ENCODE results near the gene ABCC5.

The ABCC5 gene

DNA sequence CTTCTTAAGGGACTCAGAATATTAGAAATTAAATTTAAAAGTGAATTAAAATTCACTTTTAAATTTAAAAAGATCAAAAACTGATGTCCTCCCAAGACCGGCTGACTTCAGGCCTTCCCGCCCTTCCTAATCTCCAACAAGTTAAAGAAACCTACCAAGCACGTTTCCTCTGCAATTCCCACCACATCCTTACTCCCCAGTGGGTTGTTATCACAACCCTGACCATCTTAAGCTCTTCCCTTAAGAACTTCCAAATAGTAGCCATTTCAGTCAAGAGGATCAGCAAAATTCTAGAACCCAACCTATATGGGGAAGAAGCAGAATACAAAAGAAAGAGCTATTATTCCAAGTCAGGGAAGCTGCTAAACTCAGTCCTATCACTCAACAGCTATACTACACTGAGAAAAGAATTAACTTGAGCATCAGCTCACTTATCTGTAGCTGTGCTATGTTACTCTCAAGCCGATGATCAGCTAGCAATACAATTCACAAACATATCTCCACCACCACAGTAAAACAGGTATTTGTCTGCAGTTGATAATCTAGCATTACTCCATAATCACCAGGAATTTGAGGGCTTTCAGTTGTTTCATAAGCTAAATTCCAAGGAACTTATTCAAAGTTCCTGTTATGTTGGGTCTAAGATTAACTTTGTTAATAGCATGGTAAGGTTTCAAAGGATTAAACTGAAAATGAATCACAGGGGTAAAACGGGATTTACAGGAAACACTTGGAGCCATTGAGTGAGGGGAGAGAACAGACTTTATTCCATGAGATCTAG lies 14.3 kb downstream of the ABCC5 start:
- TF ChIP-seq, protein P1, sequence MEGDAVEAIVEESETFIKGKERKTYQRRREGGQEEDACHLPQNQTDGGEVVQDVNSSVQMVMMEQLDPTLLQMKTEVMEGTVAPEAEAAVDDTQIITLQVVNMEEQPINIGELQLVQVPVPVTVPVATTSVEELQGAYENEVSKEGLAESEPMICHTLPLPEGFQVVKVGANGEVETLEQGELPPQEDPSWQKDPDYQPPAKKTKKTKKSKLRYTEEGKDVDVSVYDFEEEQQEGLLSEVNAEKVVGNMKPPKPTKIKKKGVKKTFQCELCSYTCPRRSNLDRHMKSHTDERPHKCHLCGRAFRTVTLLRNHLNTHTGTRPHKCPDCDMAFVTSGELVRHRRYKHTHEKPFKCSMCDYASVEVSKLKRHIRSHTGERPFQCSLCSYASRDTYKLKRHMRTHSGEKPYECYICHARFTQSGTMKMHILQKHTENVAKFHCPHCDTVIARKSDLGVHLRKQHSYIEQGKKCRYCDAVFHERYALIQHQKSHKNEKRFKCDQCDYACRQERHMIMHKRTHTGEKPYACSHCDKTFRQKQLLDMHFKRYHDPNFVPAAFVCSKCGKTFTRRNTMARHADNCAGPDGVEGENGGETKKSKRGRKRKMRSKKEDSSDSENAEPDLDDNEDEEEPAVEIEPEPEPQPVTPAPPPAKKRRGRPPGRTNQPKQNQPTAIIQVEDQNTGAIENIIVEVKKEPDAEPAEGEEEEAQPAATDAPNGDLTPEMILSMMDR (IDR thresholded peaks at IDR 0.05; ENCODE audit: insufficient read depth, missing control alignments), result no peak
- no peak for DNase-seq (ENCODE audit: insufficient read length, low spot score)
- no peak for FAIRE-seq

DNA sequence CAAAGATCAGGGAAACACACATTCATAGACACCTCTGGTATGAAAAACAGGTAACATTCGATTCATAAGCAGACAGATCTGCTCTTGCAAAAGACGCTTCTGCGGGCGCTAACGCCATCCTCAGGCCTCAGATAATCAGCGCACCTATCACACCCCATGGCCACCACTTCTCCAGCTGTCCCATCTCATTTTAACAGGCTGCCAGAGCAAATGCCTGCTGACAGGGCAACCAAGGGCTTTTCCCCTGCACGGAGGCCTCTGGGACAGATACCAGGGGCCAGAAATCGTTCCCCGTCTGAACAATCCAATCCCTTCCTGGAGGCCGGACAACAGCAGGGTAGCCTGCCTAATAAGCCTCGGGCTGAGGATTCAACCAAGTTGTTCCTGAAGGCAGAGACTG lies 15.2 kb downstream of the ABCC5 start:
- DNase-seq (ENCODE audit: insufficient read length, low spot score) (no peak), FAIRE-seq (no peak)
- TF ChIP-seq, protein P1 (IDR thresholded peaks at IDR 0.05; ENCODE audit: insufficient read depth, missing control alignments), result no peak

DNA sequence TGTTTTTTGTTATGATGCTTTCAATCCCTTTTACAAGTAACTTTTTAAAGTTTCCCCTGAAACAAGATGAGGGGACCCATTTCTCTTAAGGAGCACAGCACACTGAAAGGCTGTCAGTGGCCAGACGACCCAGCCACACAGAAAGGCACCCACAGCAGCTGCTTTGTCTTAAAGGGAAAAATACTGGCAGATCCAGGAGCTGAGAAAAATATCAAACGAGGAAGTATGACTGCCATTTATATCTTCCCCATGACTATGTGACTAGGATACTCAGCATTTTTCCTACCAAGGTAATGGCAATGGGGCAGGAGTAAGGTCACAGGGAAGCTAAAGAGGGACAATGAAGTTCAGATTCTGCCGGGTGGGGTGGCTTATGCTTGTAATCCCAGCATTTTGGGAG lies 15.9 kb downstream of the ABCC5 start:
- FAIRE-seq (no peak), DNase-seq (ENCODE audit: insufficient read length, low spot score) (no peak)
- TF ChIP-seq, protein P1 (IDR thresholded peaks at IDR 0.05; ENCODE audit: insufficient read depth, missing control alignments), result no peak

DNA sequence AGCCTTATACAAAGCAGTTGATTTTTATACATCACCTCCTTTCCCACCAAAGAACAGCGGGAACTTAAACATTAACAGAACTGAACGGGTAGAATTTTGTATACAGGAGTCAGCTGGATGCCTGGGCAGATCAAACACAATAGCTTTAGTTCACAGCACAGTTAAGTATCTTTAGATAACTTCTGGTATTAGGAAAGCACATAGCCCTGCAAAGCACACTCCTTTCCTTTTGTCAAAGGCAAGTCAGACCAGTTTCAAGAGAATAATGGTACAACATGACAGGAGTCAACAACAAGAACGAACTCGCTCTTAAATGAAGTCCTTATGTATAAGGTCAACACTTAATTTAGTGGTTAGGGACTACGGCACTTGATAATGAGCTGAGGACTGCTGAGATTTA lies 26.3 kb downstream of the ABCC5 start:
- DNase-seq (ENCODE audit: insufficient read length, low spot score) (no peak), FAIRE-seq (no peak)
- TF ChIP-seq, protein P1 (IDR thresholded peaks at IDR 0.05; ENCODE audit: insufficient read depth, missing control alignments), result no peak

DNA sequence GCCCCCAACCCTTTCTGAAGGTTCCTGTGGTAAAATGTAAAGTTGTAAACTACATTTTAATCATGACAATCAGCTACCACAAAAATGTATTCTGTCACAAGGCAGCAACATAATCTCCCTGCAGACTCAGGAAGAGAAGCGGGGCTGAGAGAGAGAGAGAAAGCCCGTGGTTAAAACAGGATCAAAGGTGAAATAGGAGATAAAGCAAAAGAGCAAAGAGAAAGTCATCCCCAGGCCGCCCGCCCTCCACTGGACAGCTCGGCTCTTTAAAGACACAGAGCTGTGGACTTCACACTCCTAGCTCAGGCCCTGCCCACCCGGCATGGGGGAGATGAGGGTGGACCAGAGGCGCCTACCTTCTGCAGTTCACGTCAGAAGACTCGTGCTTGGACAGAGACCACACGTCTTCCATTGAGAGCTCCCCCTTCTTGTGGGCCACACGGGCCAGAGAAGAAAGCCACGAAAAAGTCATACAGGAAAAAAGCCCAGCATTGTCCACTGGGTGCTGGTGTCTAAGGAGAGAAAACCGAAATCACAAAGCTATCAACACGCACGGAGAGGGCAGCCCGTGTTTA lies 29.4 kb downstream of the ABCC5 start:
- TF ChIP-seq, protein P1 (IDR thresholded peaks at IDR 0.05; ENCODE audit: insufficient read depth, missing control alignments), result no peak
- DNase-seq (ENCODE audit: insufficient read length, low spot score), result no peak
- no peak for FAIRE-seq

DNA sequence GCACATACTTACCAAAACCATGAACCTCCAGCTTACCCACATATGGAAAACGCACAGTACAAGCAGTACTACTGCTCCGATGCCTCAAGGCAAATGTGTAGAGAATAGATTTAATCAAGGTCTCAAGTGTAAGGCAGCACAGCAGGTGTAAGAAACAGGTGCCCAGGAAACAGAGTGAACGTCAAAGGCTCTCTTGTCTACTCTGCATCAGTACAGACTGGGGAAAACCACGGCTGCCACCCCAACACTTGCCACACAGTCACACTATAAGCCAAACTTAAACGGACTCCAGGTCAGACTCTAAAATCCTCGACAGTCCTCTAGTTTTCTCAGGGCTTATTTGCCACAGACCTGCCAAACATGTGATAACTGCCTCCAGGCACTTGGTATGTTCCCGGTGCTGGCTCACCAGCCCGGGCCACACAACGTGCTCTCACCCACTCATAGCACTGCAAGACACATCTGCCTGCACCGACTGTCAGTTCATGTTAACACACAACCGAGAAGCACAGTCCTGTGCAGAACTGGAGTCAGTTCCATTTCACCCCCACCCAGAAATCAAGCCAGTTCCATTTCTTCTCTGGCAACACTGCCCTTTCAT lies 30.6 kb downstream of the ABCC5 start:
- TF ChIP-seq, protein P1 (IDR thresholded peaks at IDR 0.05; ENCODE audit: insufficient read depth, missing control alignments), result no peak
- no peak for FAIRE-seq
- no peak for DNase-seq (ENCODE audit: insufficient read length, low spot score)
